Globus pallidus (tissue), 1 donor: ENCODE results near the gene ARHGEF10L.
A peak's percentile ranks its signal among the peaks of the same experiment; 100 is the strongest.

Experiments used
- DNase-seq: peaks from one replicate; pipeline ENCODE4 v3.0.0-alpha.2; 2015; ENCODE audit warnings: low spot score

The ARHGEF10L gene

DNA sequence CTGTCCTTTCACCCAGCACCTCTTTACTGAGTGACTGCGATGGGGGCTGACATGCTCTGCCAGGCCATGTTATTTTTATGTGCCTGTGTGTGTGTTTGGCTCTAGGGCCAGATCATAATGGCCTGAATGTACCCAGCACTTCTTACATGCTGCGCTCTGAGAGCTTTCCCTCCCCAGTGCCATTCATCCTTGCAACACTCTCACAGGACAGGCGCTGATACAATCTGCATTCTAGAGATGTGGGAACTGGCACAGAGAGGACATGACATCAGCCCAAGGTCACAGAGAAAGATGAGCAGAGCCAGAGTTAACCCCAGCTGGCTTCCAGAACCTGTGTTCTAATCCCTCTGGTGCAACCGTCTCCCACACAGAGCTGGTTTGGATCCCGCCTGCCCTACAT is 54.5 kb downstream of the ARHGEF10L start:
- DNase-seq, result no peak

DNA sequence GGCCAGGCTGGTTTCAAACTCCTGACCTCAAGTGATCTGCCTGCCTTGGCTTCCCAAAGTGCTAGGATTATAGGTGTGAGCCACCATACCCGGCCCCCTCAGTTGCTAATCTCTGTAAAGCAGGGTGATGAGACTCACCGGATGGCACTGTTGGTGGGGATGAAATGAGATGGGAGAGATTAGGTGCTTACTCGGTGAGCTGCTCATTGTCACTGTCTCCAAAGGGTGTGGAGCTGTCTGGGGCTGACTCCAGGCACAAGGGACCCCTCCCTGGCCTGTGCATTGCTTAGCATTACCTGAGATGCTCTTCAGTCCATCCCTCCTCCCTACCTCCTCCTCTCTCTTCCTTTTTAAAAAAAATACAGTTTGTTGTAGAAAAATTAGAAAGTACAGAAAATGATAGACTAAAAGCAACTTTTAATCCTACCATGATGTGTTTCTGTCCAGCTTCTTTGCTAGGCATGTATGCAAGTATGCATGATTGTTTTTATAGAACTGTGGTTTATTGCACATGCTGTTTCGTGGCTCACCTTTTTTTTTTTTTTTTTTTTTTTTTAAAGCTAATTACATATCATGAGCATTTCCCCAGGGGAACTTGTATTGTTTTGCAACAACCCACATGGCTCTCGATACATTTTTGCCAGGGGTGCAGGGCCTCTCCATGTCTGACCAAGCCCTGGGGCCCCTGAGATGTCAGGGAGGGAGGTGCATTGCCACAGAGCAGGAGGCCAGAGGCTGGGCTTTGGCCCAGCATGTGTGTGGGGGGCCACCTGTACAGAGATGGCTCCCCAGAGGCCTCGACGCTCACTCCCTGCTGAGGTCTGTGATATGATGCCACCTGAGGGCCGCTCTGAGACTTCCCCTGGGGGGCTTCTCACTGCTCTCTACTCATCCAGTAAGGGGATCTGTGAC is 55.4 kb downstream of the ARHGEF10L start:
- DNase-seq, result no peak

DNA sequence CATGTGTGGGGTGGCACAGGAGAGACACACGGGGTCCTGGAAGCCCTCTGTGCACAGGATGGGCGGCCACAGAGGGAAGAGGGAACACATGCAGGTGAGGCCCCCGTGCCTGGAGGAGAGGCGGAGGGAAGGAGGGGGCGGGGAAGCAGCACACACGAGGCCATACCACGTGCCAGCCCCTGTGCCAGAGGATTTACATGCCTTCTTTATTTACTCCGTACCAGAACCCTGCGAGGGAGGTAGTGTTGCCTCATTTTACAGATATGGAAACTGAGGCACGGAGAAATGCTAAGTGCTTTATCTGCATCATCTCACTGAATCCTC is 56.1 kb downstream of the ARHGEF10L start:
- DNase-seq, result no peak

DNA sequence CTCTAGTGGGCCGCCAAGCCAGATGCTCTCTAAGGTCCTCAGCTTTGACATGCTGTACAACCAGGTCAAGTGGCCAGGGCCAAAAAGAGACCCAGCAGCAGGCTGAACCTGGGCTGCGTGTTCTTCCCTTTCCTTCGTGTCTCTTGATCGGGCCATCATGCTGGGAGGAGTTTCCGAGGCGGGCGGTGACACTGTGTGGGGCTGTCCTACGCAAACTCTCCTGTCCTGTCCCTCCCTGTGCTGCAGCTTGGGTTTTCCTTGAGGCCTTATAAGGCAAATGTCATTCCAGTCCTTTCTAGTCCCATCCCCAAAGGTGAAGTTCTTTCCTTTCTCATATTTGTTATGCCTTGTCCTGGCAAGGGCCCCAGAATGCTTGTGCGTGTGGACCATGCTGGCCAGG is 56.7 kb downstream of the ARHGEF10L start:
- DNase-seq, result no peak

DNA sequence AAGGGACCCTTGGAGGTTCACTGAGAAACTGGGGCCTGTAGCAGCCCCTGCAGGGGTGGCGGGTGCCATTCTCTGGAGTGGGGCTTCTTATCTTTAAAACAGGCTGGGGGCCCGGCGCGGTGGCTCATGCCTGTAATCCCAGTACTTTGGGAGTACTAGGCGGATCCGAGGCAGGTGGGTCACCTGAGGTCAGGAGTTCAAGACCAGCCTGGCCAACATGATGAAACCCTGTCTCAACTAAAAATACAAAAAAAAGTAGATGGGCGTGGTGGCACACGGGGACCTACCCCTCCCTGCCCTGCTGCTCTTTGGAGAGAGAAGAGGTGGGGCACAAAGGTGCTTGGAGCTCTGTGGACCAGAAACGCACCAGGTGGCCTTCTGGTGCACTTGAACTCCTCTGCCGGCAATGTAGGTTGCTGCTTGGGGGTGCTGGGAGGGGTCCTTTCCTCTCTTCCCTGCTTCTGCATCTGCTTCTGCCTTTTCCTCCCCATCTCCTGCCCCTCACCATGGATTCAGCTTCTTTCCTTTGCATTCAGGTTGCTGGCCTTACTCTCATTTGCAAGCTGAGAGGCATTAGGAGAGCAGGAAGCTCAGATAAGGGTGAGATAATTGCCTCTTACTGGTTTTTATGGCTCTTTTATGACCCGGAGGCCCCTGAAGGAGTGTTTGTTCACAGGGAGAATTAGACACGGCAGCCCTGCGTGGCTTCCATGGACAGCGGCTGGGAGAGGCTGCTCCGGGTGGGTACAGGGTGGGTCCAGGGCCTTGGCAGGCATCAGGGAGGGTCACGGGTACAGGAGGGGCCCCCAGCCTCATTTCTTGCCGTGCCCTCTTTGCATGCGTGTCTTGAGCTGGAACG is 57.4 kb downstream of the ARHGEF10L start:
- no peak for DNase-seq

DNA sequence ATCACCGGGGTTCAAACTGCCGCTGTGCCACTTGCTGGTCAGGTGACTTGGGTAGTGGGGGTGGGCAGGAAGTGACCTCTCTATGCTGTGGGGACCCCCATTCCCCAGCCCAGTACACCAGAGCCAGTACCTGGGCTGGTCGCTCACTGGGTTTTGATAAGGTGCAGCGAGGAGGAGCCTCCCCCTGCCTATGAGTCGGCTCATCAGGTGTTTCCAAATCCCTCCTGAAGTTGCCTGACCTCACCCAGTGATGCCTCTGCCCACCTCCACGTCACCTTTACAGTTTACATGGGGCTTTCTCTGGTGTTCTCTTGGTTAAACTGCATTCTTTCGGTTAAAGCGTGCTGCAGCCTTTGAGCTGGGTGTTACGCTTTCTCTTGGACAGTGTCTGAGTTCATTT is 58.2 kb downstream of the ARHGEF10L start:
- DNase-seq, result no peak

DNA sequence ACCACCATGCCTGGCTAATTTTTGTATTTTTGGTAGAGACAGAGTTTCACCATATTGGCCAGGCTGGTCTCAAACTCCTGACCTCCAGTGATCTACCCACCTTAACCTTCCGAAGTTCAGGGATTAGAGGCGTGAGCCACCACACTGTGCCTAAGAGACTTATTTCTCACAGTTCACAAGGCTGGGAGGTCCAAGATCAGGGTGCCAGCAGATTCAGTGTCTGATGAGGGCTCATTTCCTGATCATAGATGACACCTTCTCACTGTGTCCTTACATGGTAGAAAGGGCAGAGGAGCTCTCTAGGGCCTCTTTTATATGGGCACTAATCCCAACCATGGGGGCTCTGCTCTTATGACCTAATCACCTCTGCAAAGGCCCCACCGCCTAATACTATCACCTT is 58.8 kb downstream of the ARHGEF10L start:
- no peak for DNase-seq

DNA sequence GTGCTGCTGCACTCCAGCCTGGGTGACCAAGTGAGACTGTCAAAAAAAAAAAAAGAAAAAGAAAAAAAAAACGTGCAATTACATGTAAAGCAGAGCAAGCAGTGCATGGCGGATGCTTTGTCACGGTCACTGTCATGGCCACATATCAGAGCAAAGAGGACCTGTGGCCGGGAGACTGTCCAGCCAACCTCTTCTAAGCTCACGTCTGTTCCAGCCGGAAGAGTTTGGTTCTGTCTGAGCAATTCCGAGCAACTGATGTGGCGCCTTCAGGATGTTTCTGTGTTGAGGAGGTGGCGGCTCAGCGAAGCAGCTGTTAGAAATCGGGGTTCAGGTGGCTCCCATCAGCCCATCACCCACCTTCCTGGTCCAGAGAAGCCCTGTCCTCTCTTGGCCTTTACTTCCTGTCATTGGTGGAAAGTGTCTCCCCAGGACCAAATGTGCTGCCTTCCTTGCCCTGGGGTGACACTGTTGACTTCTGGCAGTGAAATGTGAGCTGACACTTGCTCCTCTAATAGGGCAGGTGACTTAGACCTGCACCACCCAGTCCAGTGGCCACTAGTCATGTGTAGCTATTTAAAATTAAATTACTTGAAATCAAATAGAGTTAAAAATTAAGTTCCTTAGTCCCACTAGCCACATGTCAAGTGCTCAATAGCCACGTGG is 59.9 kb downstream of the ARHGEF10L start:
- no peak for DNase-seq

DNA sequence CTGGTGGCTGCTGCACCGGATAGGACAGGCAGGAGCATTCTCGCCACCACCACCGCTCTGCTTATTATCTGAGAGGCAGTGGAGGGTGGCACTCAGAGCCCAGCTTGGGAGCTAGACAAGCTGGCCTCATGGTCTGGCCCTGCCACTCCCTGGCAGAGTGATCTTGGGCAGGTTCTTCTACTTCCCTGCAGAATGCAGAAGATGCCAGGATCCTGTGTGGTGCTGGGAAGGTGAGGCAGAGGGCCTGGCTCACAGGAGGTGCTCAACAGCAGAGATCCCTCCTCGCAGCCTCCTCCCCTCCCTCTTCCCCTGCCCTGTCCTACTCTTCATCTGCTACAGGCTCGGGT is 60.4 kb downstream of the ARHGEF10L start:
- DNase-seq, result no peak

DNA sequence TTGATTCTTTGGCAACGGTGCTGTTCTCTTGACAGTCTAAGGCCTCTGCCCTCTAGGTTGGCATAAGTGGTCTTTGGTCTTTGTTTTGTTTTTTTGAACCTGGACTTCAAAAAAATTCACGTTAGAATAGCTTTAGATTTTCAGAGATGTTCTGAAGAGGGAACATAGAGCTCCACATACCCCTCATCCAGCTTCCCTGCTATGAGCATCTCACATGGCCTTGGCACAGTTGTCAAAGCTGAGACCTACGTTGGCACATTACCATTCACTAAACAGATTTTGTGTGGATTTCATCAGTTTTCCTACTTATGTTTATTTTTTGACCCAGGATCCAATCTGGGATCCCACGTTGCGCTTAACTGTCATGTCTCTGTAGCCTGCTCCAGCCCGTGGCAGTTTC is 60.8 kb downstream of the ARHGEF10L start:
- no peak for DNase-seq

DNA sequence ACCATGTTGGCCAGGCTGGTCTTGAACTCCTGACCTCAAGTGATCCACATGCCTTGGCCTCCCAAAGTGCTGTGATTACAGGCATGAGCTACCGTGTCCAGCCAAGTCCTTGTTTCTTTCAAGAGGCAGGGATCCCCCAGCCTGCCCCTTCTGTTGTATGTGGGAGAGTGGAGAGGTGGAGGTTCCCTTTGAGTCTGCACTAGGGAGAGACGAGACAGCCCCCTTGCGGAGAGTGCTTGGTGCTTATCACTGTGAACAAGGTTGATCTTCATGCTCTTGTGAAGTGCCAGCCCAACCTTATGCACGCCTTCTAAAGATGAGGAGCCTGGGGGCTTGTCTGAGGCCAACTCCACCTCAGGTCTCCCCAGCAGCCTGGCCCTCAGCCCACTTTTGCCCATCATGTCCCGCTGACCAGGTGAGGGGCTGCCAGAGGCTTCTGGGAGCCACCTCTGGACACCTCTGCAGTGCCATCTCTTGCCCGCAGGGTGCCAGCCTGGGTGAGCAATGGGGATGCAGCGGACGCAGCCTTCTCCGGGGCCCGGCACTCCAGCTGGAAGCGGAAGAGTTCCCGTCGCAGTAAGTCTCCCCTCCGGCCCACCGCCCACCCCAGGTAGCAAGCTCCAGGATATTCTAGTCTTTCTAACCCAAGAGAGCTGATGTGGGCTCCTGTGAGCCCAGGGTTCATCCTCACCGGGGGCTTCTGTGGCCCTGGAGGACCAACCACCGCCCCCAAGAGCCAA is 62.3 kb downstream of the ARHGEF10L start:
- no peak for DNase-seq

DNA sequence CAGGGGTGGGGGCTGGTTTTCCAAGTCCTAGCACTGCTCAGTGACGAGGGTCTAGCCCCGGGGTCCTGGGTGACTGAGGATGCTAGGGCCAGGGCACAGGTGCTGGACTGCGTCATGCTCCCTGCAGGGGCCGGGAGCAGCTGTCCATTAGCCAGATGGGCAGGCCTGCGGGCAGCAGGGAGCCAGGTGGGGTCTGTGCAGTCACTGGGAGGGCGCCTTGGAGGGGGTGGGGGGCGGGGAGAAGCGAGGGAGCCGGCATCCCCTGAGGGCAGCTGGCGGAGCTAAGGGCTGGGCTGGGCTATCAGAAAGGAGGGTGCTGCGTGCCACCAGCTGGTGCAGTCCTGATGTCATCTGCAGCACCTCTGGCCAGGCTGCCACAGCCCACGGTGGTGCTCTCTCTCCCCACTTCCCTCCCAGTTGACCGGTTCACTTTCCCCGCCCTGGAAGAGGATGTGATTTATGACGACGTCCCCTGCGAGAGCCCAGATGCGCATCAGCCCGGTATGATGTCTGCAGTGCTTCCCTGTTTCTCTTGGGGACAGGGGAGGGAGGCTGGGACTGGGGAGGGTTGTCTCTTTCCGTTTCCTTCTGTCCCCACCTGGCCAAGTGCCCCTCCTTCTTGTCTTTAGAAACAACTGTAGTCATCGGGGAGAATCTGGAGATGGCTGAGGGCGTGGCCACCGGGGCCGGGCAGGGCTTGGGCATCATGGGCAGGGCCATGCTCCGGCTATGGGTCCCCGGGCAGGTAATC is 63.8 kb downstream of the ARHGEF10L start:
- no peak for DNase-seq

DNA sequence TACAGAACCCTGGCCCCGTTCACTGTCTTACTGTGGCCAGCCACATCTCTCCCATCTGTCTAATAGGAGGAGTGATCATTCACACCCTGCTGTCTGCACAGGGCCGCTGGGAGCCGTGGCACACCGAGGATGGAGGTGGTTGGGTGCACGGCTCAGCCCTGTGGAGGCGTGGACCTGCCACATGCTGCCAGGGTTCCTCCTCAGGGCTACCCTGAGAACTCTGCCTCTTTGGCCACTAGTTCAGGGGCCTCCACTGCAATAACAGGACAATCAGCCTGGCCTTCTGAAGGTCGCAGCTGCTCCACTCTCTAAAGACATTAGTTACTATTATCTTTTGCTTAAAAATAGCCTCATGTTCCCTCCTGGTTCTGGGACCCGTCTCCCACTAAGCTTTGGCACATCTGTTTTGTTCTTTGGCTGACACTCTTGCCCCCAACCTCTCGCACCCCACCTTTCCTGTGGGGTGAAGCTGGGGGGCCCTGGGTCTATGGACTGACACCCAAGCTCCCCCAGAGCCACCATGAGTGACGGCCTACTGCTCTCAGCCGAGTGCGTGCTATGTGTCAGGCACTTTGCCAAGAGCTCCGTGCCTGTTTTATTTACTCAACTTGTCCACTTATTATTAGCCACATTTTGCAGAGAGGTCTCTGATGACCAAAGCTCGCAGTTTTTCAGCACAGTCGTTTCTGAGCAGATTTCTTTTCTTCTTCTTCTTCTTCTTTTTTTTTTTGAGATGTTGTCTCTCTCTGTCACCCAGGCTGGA is 66.3 kb downstream of the ARHGEF10L start:
- no peak for DNase-seq

DNA sequence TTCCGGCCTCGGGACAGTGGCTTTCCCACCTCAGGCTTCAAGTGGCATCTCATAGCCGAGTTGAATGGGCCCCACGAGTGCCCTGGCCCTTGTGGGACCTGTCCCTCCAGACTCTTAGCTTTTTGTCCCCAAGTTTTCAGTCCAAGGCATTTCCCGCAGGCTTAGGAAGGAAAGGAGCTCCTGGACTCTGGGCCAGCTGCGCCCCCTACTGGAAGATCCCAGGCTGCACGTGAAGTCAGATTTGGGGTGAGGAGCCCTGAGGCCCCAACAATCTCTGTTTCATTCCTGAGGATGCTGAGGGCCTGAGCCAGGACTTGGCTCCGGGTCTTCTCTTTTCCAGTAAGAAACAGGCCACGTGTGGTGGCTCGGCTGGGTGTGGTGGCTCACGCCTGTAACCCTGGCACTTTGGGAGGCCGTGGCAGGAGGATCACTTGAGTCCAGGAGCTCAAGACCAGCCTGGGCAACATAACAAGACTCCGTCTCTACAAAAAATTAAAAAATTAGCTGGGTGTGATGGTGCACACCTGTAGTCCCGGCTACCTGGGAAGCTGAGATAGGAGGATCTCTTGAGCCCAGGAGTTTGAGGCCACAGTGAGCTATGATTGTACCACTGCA is 67.4 kb downstream of the ARHGEF10L start:
- peak; percentile 67 for DNase-seq

DNA sequence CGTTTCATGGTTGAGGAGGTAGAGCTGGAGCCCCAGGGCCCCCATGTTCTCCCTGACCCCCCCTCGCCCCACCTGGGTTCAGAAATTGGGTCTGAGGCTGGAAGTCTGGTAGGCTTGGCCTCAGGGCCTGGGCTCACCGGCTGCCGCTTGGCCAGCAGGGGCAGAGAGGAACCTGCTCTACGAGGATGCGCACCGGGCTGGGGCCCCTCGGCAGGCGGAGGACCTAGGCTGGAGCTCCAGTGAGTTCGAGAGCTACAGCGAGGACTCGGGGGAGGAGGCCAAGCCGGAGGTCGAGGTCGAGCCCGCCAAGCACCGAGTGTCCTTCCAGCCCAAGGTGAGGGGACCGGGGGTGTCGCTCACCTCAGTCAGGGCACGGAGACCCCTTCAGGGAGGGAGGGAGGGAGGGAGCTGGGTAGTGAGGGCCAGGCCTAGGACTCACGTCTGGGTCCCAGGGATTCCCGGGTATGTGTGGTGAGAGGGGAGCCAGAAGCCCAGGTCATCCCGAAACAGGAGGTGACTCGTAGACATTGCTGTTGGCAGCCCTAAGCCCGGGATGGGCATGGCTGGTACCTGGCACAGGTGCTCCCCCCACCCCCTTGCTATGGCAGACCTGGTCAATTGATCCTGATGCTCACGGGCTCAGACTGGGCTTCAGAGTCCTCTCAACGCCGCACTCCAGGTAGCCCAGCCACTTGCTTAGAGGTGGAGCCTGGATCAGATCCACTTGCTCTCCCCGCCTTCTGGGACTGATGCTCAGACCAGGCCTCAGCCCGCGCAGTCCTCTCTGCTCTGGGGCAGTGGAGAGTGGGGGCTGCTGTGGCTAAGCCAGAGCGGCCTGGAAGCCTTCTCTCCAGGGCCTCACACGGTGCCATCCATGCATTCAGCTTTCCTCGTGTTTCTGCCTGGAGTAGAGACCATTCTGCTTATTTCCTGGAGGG is 68.4 kb downstream of the ARHGEF10L start:
- DNase-seq, result no peak

DNA sequence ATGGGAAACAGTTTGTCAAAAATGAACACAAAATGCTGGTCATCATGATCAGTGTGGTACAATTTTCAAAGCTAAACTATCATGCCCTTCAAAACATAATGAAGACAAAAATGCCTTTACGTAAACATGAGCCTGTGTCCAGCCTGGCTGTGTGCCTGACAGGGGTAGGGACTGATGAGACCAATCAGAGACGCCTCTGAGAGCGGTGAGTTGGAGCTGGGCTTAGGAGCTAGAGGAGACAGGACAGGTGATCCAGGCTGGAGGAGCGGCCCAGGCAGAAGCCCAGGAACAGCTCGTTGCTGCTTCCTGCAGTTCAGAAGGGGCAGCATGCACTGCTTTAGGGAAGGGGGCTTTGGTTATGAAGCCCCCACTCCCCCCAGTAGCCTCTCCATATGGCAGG is 70.0 kb downstream of the ARHGEF10L start:
- DNase-seq, result no peak

DNA sequence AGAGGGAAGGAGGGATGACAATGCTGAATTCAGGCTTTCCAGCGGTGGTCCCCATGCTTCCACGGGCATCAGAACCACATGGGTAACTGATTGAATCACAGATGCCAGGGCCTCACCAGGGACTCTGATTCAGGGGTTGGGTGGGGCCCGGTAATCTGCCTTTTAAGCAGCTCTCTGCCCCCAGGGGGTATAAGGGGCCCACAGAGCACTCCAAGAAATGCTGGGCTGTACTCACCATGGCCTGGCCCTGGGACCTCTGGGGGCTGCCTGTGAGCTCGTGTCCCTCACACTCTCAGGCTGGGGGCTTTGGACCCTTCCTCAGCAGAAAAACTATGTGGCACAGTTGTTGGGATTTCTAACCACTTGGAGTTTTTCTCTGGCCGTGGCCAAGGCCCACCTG is 70.6 kb downstream of the ARHGEF10L start:
- DNase-seq, result no peak

DNA sequence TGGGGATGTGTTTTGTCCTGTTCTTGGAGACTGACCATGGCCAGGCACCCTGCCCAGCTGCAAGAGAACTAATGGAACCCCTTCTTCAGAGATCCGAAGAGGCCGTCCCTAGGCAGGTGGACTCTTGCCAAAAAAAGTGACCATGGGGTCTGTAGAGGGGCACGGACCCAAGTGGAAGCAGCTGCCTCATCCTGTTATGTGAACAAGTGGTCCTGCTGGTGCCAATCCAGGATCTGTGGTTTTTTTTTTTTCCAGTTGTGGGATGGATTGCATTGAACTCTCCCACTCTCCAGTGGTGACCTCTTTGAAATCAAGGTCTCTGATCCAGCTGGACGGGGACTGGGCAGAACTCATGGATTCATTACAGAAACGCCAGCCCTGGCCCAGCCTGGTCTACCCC is 71.2 kb downstream of the ARHGEF10L start:
- no peak for DNase-seq

DNA sequence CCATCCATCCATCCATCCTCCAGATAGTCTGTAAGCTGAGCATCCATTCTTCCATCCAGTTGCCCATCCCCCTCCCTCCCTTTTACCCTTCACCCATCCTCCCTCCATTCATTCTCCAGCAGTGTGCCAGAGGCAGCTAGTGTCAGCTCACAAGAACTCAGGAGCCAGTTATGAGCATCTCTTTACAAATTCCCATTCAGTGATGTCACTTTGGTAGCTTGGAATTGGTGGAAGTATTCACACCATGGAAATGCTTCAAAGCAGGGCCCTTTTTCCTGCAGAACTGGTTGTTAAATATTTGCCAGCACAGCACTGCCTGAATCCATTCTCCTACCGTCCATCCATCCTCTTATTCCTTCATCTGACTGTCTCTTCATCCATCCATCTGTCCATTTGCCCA is 72.5 kb downstream of the ARHGEF10L start:
- DNase-seq, result no peak
